Glomerular visceral epithelial cell (primary cell): Measurements from ENCODE around the gene CLIC1.

Experiments
- DNase-seq: peaks from one replicate; pipeline ENCODE4 v3.0.0-alpha.2; 2016; ENCODE audit errors: extremely low spot score

CLIC1 gene

DNA sequence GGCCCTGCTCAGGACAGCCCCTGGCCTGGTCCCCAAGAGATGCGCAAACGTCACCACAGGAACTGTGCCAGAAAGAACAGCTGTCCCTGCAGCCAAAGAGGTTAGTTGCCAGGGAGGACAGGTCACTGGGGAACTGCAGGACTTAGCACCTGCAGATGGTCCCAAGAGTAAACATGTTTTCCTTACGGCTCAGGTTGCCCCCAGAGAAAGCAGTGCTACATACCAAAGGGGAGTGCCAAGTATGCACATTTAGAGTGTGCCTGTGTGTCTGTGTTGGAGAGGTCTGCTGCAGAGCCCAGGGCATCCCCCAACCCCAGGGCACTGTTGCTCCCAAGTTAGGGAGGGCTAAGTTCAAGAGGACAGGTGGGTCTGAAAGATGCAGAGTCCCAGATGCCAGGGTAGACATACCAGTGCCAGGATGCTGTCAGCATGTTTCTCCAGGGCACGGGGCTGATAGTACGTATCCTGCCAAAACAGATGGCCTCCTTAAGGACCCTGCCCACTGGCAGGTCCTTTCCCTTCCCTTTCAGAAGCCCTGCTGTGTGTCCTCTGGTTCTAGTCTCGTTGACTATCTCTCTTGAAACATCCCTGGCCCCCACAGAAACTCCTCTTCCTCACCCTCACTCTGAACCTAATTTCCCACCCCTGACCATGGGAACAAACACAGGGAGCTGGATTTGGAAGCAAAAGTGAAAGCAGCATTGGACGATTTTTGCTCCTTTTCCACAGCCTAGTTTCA, 34.5 kb downstream of the CLIC1 start:
- no peak for DNase-seq

DNA sequence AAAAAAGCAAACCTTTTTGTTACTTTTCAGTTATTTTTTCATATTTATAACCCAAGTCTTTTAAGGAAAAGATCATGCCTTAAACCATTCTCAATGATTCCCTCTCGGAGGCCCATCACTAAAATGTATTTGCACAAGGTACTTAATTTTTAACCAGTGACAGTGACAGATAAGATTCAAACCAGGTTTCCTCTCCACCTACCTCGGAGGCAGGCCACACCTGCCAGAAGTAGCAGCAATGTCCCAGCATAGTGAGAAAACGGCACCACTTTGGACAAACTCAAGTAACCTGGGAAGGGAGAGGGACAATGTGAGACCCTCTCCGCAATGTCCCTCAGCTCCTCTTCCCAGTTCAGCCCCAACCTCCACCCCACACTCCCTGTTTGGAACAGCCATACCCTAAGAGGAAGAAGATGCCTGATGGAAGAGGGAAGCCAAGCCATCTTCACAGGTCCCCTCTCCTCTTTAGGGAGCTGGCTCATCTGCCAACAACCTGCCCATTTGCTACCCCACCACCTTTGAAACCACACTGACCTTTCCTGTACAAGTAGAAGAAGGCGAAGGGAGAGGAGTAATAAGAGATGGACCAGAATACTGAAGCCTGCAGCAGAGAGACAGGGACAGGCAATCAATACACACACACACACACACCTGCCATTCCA, 35.5 kb downstream of the CLIC1 start:
- DNase-seq: no peak

DNA sequence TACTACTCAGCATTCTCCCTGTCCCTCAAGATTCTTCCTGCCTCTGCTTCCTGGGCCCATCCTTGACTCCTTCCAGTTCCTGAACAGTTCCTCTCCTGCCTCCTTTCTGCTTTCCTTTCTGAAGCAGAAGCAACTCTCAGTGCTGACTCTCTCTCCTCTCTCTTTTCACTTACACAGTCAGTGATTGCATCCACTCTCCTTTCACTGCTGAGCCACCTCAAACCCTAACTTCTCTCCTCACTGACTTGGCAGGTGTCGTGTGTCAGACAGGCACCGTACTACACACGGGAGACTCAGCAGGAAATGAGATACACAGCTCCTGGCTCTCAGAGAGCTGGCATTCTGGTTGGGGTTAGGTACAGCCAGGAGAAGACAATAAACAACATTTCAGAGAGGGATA, 38.8 kb downstream of the CLIC1 start:
- no peak for DNase-seq

DNA sequence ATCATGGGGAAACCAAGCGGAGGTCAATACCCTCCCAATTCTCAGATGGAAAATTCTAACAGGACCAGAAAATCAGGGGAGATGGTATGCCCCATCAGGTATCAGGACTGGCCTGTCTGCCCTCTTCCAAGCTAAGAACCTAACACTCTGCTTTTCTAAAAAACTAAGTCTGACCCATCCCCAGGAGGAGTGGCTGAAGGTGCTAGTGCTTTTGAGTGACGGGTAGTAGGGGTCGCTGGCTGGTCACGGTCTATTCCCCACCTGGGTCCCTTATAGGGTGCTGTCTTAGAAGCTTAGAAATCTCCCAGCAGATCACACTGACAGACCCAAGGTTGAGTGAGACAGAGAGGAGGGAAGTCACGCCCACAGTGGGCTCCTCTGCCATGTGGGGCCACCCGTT, 42.8 kb downstream of the CLIC1 start:
- DNase-seq: no peak

DNA sequence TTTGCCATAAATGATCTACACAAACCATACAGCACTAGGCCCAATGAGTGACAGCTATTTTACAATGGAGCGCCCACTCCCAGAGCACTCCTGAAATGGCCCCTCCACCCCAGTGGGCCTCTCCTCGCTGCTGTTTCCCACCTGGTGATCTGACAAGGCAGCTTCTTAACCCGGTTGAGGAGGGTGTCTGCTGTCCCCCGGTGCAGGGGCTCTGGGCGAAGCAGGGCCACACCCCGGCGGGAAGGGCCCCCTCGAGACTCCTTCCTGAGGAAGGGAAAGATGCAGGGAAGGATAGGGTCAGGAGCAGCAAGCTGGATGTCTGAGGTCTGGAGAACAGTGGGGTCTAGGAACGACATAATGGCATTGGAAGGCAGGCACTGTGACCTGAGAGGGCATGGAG, 43.4 kb downstream of the CLIC1 start:
- no peak for DNase-seq

DNA sequence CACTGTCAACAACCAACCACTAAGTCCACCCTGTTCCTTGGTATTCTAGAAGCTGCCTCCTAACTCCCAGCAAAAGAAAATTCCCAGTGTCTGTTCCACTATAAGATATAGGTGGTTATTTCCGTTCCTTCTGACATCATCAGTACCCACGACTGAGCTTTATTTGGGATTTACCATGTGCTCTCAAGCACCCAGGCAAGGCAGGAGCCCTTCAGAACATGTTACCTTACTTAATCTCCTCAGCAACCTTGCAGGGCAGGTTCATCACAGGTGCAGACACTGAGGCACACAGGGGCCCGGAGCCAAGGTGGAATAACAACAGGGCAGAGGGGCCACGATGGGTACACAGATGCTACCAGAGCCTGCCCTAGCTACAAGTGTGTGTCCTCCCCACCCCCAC, 44.0 kb downstream of the CLIC1 start:
- no peak for DNase-seq

DNA sequence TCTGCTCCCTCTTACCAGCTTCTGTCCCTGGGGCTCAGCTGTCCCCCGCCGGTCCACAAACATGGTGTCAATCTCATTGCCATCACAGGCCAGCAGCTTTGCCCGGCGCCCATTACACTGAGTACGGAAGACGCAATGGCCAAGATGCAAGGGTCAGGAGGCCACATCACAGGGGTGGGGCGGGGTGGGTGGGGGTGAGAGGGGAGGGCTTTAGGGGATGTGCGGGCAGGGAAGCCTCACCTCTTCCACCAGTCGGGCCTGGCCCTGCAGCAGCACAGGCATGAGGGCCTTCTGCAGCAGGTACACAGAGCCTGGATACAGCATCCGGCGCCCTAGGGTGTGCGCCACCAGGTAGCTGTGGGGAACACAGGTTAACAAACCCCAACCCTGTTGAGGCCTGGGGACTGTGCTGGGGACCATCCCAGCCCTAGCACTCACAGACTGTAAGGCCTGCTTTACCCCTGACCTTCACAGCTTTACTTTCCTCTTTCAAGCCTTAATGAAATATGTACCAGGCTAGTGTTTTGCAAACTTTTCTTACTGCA, 44.7 kb downstream of the CLIC1 start:
- no peak for DNase-seq

DNA sequence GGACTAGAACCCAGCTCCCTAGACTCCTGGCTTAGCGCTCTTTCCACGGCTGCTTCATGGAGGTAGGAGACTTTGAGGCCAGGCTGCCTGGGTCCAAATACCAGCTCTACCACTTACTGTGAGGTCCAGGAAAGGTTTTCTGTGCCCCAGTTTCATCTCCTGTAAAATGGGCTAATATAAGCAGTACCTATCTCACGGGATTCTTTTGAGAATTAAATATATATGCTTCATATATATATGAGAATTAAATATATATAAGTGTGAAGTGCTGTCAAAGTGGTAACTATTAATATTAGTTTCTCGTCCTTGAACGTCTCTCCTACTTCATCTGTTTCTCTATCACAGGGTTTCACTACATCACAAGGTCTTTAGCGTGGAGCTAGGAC, 45.3 kb downstream of the CLIC1 start:
- no peak for DNase-seq

DNA sequence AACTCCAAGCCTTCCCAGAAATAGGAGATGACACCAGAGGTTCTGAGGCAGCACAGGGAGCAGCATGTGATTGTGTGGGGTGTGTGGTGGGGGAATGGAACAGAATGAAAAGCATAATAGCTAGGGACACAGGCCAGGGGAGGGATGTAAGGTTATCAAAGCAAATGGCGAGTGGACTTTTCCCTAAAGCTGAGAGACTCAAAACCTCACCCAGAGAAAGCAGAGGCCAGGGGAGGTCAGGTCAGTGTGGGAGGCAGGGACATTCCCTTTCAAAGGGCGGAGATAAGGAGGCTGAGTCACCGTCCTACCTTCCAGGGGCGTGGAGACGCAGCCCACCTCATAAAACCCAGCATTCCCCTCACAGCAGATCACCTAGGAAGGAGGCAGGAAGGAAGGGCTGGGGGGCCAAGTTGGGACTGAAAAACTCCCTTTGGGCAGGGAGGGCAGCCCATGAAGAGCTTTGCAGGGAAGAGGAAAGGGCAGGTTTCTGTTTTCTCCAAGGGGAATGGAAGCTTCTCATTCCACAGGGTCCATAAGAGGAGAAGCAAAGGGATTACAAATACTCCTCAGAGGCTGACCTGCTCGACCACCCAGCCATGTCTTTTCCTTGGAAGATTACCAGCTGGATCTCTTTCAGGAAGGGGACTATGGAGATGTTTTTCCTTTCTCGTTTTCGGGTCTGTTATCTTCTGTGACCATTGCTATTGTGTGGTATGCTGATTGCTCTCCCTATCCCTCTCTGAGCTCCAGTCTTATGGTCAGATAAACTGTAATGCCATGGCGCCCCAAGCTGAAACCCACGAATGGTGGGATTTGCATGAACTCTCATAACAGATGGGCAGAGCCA, 45.9 kb downstream of the CLIC1 start:
- DNase-seq: no peak

DNA sequence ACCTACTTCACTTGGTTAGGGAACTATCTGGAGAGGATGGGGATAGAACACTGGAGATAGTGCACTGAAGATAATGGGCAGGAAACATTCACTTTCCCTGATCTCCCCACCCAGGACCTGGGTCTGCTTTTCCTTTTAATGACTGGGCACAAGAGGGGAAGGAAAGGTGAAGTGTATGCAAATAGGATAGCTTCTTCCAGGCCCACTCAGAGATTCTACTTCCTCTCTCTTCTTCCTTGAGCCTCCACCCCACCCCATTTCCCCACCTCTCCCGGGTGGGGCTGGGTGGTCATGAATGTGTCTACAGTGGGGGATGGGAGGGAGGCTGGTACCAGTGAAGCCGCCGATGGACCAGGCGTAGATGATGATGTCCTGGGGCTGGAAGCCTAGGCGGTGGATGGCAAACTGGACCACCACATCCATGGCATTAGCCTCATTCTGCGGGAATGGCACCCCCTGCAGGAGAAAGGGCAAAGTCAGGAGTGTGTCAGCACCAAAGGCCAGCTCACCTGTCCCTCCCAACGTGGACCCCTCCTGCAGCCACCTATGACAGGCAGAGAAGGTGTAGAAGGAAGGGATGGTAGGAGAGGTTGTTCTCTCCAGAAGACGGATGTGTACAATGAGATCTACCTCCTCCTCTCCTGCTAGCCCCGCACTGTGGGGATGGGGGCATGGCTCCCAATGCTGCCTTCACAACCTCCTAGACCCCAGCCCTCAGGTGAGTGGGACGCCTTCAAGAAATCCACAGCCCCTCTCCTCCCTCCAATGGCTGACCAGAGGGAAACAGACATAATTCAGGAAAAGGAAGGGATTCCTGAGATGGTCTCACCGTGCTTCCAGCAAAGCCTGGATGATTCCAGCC, 46.9 kb downstream of the CLIC1 start:
- no peak for DNase-seq

DNA sequence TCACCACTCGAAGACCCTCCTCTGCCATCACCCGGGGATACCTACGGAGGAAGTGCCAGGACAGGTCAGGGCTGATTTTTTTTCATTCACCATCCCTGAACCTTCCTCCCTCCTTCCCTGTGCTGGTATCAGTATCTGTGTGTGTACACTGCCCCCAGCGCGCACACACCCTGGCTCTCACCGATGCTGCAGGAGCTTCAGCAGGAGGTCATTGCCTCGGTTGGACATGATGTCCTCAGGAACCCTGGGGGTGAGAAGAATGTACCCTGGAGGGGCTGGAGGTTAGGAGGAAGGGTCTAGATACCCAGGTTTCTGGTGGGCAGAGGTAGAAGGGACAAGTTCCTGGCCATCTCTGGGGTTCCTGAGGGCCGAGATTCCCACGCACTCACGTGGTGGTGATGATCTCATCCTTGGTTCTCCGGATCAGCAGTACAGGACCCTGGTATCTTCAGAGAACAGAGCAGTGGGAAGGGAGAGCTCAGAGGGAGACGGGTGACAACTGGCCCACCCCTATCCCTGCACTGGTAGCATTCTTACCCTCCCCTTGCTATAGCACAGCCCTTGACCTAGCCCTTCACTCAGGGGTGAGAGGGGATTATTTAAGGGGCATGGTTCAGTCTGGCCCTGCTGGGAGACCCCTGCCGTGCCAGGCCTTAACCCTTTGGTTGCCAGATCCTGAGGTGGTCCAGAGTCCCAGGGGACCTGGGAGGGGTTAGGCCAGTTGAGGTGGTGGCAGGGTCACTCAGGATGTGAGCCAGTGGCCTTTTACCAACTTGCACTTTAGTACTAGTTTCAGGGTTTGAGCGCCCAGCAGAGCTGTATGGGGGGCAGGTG, 48.3 kb downstream of the CLIC1 start:
- DNase-seq: no peak

DNA sequence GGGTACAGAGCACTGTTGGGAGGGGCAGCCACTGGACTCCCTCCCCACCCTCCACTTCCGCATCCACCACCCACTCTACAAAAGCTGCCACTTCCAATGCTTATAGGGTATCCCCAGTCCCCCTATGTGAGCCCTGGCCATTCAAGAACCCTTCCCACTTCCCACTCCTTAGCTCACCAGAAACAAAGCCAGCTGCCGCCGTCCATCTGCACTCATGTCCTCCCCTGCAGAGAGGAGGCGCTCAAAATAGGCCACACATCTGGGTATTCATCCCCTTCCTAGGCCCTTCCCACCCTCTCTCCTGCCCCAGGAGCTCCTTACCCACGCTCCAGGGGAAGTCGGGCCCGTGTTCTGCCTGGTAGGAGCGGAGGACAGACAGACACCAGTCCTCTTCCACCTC, 49.0 kb downstream of the CLIC1 start:
- no peak for DNase-seq

DNA sequence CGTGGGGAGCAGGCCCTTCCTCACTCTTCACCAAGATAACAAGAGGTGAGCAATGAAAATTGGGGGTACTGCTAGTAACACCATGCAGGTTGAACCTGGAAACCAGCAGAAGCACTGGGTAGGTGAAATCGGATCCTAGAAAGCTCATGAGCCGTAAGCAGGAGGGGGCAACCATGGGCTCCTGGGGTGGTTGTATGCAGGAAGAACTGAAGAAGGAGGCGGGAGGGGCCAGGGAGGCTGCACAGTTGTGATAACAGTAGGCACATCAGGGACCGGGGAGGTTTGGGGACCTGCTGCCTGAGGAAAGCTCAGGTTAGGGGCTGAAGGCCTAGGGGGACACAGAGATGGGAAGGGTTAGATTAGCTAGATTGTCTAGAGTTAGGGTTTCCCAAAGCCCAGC, 49.8 kb downstream of the CLIC1 start:
- DNase-seq: no peak

DNA sequence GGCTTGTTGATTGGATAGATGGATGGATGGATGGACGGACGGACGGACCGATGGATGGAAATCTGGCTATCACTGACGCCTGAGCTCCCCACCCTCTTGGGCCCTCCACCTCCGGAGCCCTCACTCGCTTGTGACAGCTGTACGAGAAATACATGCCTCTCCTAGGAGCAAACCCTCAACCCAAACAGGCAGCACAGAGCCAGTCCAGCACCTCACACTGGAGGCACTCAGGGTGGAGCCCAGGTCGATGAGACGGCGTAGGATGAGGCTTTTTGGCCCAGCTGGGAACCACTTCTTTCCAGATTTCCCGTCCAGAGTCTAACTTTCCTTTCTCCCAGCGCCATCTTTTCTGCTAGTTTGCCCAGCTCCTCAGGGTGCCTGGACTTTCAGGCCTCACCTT, 52.7 kb downstream of the CLIC1 start:
- no peak for DNase-seq

DNA sequence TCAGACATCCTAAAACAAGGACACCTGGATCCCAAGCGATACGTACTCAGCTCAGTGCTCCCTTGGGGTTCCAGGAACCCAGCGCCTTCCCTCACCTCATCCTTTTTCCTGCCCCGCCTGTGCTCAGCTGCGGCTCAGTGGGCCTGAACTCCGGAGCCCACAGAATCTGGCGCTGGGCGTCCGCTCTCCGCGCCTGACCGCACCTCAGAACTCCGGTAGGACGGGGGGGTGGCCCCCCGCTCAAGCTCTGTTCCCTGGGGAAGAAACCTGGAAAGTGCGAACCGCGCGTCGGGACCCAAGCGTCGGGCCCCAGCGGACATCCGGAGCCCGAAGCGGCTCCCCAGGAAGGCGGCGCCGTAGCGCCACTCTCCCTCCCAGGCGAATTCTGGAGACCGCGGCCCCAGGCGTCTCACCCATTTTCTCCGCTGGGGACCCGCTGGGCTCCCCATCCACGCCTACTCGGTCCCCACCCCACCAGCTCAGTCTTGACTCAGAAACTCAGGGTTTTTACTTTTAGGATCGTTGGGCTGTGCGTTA, 55.1 kb downstream of the CLIC1 start:
- peak; percentile 83 for DNase-seq
